ENCODE results near the gene ODAD3.
"Not testable (repeated sequence)": the region's sequence is repeated elsewhere in the genome, so short reads cannot be mapped to it uniquely, and the experiment has no call there.

ODAD3 gene

GRCh38 chr19:11435057-11435832 lies at the start of gene ODAD3, which contains the start of gene PRKCSH:
TSS of gene ODAD3 (minus strand) at chr19:11435121. CDS start at chr19:11435016, 105 bp downstream.
TSS of gene PRKCSH (plus strand) at chr19:11435635. CDS start at chr19:11436118, 483 bp downstream.
- DNase-seq = peak; percentile 99

DNA sequence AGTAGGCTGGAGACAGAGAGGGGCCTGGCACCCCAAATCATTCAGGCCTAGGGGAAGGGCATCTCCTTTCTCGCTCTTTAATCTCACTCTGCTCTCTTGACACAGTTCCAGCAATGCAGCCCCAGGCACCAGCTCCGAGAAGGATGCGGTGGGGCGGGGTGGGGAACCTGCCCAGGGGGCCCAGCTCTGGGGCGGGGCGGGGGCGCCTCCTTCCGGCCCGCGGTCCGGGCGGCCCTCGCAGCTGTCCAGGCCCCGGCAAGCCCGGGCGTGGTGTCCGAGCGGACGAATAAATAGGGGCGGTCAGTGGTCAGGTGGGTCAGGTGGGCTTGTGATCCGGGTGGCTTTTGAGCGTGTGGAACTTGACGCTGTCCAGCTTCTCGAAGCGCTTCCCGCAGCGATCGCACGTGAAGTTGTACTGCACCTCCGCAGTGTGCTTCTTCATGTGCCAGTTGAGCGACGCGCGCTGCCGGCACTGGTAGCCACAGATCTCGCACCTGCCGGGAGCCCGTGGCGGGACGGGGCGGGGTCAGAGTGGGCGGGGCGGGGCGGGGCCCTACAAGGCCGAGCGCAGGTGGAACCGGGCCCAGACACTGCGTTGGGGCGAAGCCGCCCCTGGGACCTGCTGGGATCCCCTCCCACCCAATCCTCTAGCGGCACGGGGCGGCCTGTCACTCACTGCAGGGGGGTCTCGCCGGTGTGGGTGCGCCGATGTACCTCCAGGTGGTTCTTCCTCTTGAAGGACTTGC lies 48.6 kb upstream of the ODAD3 start:
- no peak for DNase-seq

GRCh38 chr19:11482384-11483050 lies 47.6 kb upstream of the ODAD3 start:
- peak; percentile 80 for DNase-seq

GRCh38 chr19:11481534-11482383 lies 46.8 kb upstream of the ODAD3 start:
- DNase-seq = peak; percentile 87

GRCh38 chr19:11480715-11481533 lies 46.0 kb upstream of the ODAD3 start, which contains the start of gene ELAVL3:
TSS of gene ELAVL3 (minus strand) at chr19:11481046. CDS start at chr19:11480608, 438 bp downstream.
- no peak for DNase-seq

DNA sequence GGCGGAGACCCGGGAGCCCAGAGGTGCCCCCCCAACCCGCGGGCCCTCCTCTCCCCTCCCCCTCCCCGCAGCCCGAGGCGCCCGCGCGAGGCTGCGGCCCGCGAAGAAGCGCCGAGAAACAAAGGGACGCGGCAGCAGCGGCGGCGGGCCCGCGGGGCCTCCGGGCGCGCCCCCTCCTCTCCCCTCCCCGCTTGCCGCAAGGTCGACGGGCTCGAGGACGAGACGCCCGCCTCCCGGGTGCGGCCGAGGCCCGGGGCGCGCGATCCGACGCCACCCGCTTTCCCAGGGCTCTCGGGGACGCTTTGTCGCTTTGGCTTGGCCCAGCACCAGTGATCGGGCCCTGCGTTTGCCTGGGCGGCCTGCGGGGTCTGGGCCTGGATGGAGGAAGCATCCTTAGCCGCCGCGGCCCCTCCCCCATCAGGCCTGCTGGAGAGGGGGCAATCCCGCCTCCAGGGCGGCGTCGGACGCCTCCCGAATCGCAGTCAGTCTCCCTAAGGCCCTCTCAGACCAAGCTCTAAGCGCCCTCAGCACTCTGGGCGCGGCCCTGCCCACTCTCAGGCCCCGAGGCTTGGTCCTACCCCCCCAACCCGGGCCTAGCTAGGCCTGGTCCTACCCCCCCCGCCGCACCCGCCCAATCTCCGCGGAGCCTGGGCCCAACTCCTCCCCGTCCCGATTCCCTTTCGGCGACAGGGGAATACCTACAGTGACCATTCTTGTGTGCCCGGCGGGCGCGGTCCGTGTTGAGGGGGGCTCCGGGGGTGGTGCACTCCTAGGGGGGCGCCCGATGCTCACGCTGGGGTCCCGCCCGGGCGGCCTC lies 45.2 kb upstream of the ODAD3 start:
- DNase-seq = no peak

GRCh38 chr19:11479090-11479897 lies 44.4 kb upstream of the ODAD3 start:
- no peak for DNase-seq

GRCh38 chr19:11478167-11479089 lies 43.5 kb upstream of the ODAD3 start:
- DNase-seq = no peak

DNA sequence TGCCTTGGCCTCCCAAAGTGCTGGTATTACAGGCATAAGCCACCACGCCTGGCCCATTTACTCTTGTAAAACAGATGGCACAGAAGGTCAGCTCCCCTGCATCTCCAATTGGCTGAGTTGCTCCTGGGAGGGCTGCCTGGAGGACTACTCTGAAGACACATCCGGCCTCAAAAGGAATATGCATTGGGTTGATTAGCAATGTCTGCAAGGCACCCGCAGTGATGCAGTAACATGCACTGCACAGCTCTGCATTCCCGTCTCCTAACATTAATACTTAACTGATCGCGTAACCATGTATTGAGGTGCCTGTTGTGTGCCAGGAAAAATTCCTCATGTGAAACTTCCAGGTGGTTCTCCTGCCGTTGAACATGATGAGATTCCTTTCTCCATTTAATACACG lies 40.9 kb upstream of the ODAD3 start:
- no peak for DNase-seq

GRCh38 chr19:11475343-11475742 lies 40.4 kb upstream of the ODAD3 start:
- DNase-seq = not testable (repeated sequence)

- no peak for DNase-seq
Observed at GRCh38 chr19:11473725-11474124, 38.8 kb upstream of the ODAD3 start.

DNA sequence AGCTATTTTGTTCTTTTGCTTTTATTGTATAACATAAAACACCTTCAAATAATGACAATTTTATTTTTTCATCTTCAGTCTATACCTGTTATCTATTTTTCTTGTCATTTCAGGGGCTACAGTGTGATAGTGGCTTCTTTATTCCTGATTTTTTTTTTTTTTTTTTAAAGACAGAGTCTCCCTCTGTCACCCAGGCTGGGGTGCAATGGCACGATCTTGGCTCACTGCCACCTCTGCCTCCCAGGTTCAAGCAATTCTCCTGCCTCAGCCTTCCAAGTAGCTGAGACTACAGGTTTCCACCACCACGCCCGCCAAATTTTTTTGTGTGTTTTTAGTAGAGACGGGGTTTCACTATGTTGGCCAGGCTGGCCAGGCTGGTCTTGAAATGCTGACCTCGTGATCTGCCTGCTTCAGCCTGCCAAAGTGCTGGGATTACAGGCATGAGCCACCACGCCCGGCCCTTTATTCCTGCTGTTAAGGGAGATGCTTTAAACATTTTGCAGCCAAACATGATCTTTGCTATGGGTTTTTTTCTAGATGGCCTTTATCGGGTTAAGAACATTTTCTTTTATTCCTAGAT lies 33.4 kb upstream of the ODAD3 start:
- not testable (repeated sequence) for DNase-seq

GRCh38 chr19:11465600-11465999 lies 30.7 kb upstream of the ODAD3 start:
- DNase-seq = no peak

DNA sequence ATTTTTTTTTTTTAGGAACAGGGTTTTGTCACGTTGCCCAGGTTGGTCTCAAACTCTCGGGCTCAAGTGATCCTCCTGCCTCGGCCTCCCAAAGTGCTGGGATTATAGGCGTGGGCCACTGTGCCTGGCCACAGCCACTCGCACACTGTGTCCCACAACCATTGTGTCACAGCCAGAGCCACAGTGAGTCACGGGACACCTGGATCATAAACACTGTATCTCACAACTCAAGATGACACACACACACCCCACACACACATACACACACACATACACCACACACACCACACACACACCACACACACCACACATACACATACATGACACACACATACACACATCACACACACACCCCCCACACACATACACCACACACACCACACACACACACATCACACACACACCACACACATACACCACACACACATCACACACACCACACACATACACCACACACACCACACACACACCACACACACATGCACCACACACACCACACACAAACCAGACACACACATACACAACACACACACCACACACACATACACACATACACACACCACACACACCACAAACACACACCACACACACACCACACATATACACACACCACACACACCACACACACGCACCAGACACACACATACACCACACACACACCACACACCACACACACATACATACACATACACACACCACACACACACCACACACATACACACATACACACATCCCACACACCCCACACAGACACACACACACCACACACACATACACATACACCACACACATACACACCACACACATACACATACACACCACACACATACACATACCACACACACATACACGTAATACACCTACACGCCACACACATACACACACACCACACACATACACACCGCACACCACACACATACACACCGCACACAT lies 29.7 kb upstream of the ODAD3 start:
- no peak for DNase-seq

- no peak for DNase-seq
Observed at GRCh38 chr19:11463391-11463790, 28.5 kb upstream of the ODAD3 start.

DNA sequence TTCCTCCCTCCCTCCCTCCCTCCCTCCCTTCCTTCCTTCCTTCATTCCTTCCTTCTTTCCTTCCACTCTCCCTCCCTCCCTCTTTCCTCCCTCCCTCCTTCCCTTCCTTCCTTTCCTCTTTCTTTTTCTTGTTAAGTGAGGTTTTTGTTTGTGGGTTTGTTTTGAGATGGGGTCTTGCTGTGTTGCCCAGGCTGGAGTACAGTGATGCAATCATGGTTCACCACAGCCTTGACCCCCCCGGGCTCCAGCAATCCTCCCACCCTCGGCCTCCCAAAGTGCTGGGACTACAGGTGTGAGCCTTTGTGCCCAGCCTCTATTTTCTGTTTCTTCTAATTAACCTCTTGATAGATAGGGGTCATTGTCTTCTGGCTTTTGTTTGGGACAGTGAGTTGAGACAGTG lies 26.5 kb upstream of the ODAD3 start:
- DNase-seq = no peak

DNA sequence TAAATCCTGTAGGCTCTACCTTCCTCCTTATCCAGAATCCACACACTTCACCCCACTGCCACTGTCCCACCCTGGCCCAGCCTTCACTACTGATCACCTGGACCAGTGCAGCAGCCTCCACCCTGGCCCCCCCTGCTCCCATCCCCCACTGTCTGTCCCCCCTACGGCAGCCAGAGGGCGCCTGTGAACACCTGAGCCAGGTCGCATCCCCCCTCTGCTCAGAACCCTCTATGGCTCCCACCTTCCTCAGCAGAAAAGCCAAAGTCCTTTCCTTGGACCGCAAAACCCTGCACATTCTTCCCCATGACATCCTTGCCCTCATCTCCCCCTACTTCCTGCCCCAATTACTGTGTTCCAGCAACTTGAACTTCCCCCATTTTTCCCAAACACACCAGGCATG lies 25.3 kb upstream of the ODAD3 start:
- DNase-seq = no peak

All from T1000 (cell line).